ENCODE results near the gene MPPED2.

DNA sequence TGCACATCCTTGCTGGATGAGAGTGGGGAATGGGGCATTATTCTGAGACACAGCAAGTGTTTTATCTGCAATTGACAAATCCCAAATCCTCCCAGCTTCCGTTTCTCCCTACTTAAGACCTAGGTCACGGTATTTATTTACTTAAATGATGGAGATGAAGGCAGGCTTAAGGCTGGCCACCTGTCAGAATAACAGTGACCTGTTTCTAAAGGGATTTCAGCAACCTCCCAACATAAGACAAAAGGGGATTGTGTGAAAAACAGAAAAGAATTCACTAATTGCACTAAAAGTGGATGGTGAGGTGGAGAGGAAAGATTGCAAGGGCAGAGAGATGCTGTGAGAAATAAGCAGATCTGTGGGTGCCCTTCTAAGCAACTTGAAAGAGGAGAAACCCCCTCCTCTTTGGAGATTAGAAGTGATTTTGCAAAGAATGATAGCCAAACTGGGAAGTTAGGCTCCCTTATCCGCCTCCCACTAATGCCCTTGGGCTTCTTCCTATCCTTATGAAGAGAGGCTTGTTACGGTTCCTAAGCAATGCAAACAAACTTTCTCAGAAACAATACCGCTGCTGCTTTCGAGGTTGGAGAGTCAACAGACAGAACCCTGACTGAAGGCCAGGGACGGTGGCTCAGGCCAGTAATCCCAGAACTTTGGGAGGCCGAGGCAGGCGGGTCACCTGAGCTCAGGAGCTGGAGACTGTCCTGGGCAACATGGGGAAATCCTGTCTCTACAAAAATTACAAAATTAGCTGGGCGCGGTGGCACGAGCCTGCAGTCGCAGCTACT, 179.0 kb downstream of the MPPED2 start:
- TF ChIP-seq, protein P1, sequence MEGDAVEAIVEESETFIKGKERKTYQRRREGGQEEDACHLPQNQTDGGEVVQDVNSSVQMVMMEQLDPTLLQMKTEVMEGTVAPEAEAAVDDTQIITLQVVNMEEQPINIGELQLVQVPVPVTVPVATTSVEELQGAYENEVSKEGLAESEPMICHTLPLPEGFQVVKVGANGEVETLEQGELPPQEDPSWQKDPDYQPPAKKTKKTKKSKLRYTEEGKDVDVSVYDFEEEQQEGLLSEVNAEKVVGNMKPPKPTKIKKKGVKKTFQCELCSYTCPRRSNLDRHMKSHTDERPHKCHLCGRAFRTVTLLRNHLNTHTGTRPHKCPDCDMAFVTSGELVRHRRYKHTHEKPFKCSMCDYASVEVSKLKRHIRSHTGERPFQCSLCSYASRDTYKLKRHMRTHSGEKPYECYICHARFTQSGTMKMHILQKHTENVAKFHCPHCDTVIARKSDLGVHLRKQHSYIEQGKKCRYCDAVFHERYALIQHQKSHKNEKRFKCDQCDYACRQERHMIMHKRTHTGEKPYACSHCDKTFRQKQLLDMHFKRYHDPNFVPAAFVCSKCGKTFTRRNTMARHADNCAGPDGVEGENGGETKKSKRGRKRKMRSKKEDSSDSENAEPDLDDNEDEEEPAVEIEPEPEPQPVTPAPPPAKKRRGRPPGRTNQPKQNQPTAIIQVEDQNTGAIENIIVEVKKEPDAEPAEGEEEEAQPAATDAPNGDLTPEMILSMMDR (IDR thresholded peaks at IDR 0.05; ENCODE audit: extremely low read depth in 1 of 2, insufficient read depth in 1 of 2, low read depth in 1 of 2, low read length in 2 of 2): no peak
- TF ChIP-seq EZH2 (IDR thresholded peaks at IDR 0.05; ENCODE audit: borderline replicate concordance, low read depth, low read length, severe bottlenecking): no peak
- no peak for TF ChIP-seq POLR2A (IDR thresholded peaks at IDR 0.05; ENCODE audit: low read depth, low read length)
- TF ChIP-seq MYC (IDR thresholded peaks at IDR 0.05; ENCODE audit: low read depth, low read length): no peak
- no peak for TF ChIP-seq GATA2 (IDR thresholded peaks at IDR 0.05; ENCODE audit: insufficient read depth, insufficient read length, low read depth, low read length)
- no peak for TF ChIP-seq POLR2AphosphoS5 (IDR thresholded peaks at IDR 0.05; ENCODE audit: insufficient read depth, low read depth, low read length)
- TF ChIP-seq, protein P2, sequence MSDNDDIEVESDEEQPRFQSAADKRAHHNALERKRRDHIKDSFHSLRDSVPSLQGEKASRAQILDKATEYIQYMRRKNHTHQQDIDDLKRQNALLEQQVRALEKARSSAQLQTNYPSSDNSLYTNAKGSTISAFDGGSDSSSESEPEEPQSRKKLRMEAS (IDR thresholded peaks at IDR 0.05; ENCODE audit: insufficient read depth, insufficient read length): no peak
